ENCODE results near the gene HSP90B1. TPM values are rescaled to one million over a fixed set of nuclear protein-coding genes. Genes with fewer than 3 reads are reported as not detected.

The HSP90B1 gene
- total RNA-seq, 4 donors from 2014 or later: 213 to 480 (median 250) TPM

DNA sequence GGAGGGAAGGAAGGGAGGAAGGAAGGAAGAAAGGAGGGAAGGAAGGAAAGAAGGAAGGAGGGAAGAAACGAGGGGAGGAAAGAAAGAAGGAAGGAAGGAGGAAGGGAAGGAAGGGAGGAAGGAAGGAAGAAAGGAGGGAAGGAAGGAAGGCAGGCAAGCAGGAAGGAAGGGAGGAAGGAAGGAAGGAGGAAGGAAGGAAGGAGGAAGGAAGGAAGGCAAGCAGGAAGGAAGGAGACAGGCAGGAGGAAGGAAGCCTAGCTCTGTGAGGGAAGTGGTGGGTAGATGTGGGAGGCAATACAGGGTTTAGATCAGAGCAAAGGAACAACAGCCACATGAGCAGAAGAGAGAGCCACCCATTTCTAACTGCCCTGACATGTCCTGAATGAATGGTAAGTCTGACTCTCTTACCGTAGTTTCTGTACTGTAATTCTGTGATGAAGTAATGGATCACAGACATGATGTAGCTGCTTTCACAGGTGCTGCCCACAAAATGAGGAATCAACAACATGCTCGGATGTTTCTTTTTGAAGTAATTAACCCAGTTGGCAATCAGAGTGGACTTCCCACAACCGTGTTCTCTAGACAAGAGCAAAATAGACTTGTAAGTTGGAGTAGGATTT, 24.4 kb upstream of the HSP90B1 start:
- Histone ChIP-seq H3K4me1 (no peaks in the 10 kb centered on the region), H3K4me3 (no peak overlapping the region), H3K9me3 (no peaks in the 10 kb centered on the region), H3K27ac (no peak overlapping the region), H3K36me3 (no peaks in the 10 kb centered on the region), H3K27me3 (no peaks in the 10 kb centered on the region)
- WGBS, 2 donors: 62 to 63% methylated on average over 4 of the region's 4 CpGs
- no peak for DNase-seq (ENCODE audit: low spot score in 2 of 2)
- no peak for TF ChIP-seq POLR2A (IDR thresholded peaks at IDR 0.05)
- TF ChIP-seq EP300 (IDR thresholded peaks at IDR 0.05): no peak
- TF ChIP-seq, protein P1, sequence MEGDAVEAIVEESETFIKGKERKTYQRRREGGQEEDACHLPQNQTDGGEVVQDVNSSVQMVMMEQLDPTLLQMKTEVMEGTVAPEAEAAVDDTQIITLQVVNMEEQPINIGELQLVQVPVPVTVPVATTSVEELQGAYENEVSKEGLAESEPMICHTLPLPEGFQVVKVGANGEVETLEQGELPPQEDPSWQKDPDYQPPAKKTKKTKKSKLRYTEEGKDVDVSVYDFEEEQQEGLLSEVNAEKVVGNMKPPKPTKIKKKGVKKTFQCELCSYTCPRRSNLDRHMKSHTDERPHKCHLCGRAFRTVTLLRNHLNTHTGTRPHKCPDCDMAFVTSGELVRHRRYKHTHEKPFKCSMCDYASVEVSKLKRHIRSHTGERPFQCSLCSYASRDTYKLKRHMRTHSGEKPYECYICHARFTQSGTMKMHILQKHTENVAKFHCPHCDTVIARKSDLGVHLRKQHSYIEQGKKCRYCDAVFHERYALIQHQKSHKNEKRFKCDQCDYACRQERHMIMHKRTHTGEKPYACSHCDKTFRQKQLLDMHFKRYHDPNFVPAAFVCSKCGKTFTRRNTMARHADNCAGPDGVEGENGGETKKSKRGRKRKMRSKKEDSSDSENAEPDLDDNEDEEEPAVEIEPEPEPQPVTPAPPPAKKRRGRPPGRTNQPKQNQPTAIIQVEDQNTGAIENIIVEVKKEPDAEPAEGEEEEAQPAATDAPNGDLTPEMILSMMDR (IDR thresholded peaks at IDR 0.05): no peak

DNA sequence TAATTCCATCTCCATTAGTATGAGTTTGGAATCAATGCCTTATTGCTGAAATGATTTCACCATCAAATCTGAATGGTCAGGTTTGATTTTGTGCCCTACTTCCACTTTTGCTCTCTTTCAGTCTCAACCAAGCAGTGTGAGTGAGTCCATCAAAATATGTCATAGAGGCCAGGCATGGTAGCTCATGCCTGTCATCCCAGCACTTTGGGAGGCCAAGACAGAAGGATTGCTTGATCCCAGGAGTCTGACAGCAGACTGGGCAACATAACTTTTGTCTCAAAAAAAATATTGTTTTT, 22.0 kb upstream of the HSP90B1 start:
- no peaks in the 10 kb centered on the region for H3K27me3 ChIP-seq
- no peak overlapping the region for H3K4me3 ChIP-seq
- TF ChIP-seq POLR2A (IDR thresholded peaks at IDR 0.05): no peak
- no peak for TF ChIP-seq EP300 (IDR thresholded peaks at IDR 0.05)
- TF ChIP-seq, protein P1 (IDR thresholded peaks at IDR 0.05): no peak
- no peaks in the 10 kb centered on the region for H3K36me3 ChIP-seq
- H3K9me3 ChIP-seq: no peaks in the 10 kb centered on the region
- DNase-seq (ENCODE audit: low spot score in 2 of 2): no peak
- no peak overlapping the region for H3K27ac ChIP-seq
- no peaks in the 10 kb centered on the region for H3K4me1 ChIP-seq

DNA sequence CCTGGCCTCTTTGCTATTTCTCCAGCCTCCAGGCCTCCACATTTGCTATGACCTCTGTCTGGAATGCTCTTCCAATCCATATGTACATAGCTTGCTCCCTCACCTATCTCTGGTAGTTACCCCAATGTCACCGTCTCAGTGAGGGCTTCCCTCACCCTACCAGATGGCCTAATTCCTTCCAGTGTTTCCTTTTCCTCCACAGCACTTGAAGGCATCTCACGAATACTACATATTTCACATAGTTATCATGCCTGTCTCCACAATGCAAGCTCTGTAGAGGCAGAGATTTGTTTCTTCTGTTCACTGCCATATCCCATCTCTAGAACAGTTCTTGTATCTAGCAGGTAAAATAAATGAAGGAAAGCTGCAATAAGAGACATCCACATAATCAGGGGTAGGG, 21.3 kb upstream of the HSP90B1 start:
- no peaks in the 10 kb centered on the region for H3K9me3 ChIP-seq
- TF ChIP-seq EP300 (IDR thresholded peaks at IDR 0.05) (no peak), POLR2A (IDR thresholded peaks at IDR 0.05) (no peak)
- TF ChIP-seq, protein P1 (IDR thresholded peaks at IDR 0.05): no peak
- no peak overlapping the region for H3K27ac ChIP-seq
- H3K36me3 ChIP-seq: no peaks in the 10 kb centered on the region
- DNase-seq (ENCODE audit: low spot score in 2 of 2): no peak
- H3K4me1 ChIP-seq: no peaks in the 10 kb centered on the region
- 16 to 29% methylated on average over 2 of the region's 2 CpGs for WGBS, 2 donors
- H3K27me3 ChIP-seq: no peaks in the 10 kb centered on the region
- no peak overlapping the region for H3K4me3 ChIP-seq

DNA sequence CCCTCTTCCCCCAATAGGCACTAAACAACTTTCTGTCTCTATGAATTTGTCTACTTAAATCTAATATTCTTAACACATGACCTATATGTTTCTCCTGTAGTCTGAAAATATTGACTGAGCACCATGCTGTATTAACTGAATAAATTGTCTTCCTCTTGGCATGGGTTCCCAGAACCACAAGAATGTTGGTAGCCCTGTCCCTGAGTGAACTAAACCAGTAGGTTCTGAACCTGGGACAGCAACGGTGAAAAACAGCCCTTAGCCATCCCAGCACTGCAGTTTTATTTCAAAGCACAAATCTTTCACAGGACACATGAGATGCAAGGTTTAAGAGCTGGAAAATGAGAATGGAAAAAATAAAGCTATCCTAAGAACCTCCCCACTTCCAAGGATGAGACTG, 20.4 kb upstream of the HSP90B1 start:
- no peak overlapping the region for H3K4me3 ChIP-seq
- no peaks in the 10 kb centered on the region for H3K27me3 ChIP-seq
- DNase-seq (ENCODE audit: low spot score in 2 of 2): no peak
- no peaks in the 10 kb centered on the region for H3K36me3 ChIP-seq
- no peaks in the 10 kb centered on the region for H3K9me3 ChIP-seq
- H3K4me1 ChIP-seq: no peaks in the 10 kb centered on the region
- no peak overlapping the region for H3K27ac ChIP-seq
- 65 to 68% methylated on average over 1 of the region's 1 CpG for WGBS, 2 donors
- TF ChIP-seq EP300 (IDR thresholded peaks at IDR 0.05) (no peak), POLR2A (IDR thresholded peaks at IDR 0.05) (no peak)
- TF ChIP-seq, protein P1 (IDR thresholded peaks at IDR 0.05): no peak

DNA sequence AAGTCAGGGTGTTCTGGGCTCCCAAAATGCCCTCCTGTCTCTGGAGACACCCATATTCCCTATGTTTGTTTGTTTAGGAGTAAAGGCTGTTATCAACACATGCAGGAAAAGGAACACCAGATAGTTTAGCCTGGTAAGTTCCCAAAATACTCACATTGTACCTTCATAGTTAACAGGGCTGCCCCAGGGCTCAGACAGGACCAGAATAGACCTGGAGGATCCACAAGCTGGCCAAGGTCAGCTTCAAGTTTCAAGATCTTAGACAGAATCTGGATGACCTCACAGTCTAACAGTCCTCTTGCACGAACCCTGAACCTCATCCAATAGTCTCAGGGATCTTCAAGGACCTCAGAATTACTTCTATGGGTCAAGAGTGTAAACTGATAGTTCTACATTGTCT, 18.1 kb upstream of the HSP90B1 start:
- DNase-seq (ENCODE audit: low spot score in 2 of 2): no peak
- no peaks in the 10 kb centered on the region for H3K27me3 ChIP-seq
- H3K4me1 ChIP-seq: no peaks in the 10 kb centered on the region
- H3K27ac ChIP-seq: no peak overlapping the region
- no peak overlapping the region for H3K4me3 ChIP-seq
- TF ChIP-seq, protein P1 (IDR thresholded peaks at IDR 0.05): no peak
- TF ChIP-seq EP300 (IDR thresholded peaks at IDR 0.05) (no peak), POLR2A (IDR thresholded peaks at IDR 0.05) (no peak)
- 67 to 82% methylated on average over 1 of the region's 1 CpG for WGBS, 2 donors
- H3K36me3 ChIP-seq: no peaks in the 10 kb centered on the region
- peaks cover 0 to 2% (median 0%) of the 10 kb centered on the region in 4 donors for H3K9me3 ChIP-seq

Data from tibial nerve (tissue), 4 donors.